Measurements from ENCODE around the gene EFEMP1.

Gene EFEMP1

GRCh38 chr2:55907686-55908085, 15.9 kb downstream of the EFEMP1 start:
- no peaks in the 10 kb centered on the region for H3K27me3 ChIP-seq (ENCODE audit: control insufficient read depth, insufficient read depth, low read length)
- H3K9ac ChIP-seq (ENCODE audit: low read length), result no peak overlapping the region
- H3K4me3 ChIP-seq (ENCODE audit: low read length), result no peak overlapping the region
- no peaks in the 10 kb centered on the region for H3K36me3 ChIP-seq (ENCODE audit: control insufficient read depth, insufficient read depth, low read length)
- no peaks in the 10 kb centered on the region for H3K9me3 ChIP-seq (ENCODE audit: control insufficient read depth, low read length)
- H3K4me1 ChIP-seq (ENCODE audit: control insufficient read depth, insufficient read depth, low read length), result no peaks in the 10 kb centered on the region

- no peaks in the 10 kb centered on the region for H3K27me3 ChIP-seq (ENCODE audit: control insufficient read depth, insufficient read depth, low read length)
- H3K9ac ChIP-seq (ENCODE audit: low read length), result no peak overlapping the region
- peaks cover 5% of the 10 kb centered on the region for H3K4me1 ChIP-seq (ENCODE audit: control insufficient read depth, insufficient read depth, low read length)
- H3K9me3 ChIP-seq (ENCODE audit: control insufficient read depth, low read length), result no peaks in the 10 kb centered on the region
- H3K36me3 ChIP-seq (ENCODE audit: control insufficient read depth, insufficient read depth, low read length), result no peaks in the 10 kb centered on the region
- H3K4me3 ChIP-seq (ENCODE audit: low read length), result no peak overlapping the region
Observed at GRCh38 chr2:55906993-55907392, 16.6 kb downstream of the EFEMP1 start.

- Histone ChIP-seq H3K4me1 (ENCODE audit: control insufficient read depth, insufficient read depth, low read length) (peaks cover 5% of the 10 kb centered on the region), H3K36me3 (ENCODE audit: control insufficient read depth, insufficient read depth, low read length) (no peaks in the 10 kb centered on the region), H3K9me3 (ENCODE audit: control insufficient read depth, low read length) (no peaks in the 10 kb centered on the region), H3K9ac (ENCODE audit: low read length) (no peak overlapping the region), H3K27me3 (ENCODE audit: control insufficient read depth, insufficient read depth, low read length) (no peaks in the 10 kb centered on the region), H3K4me3 (ENCODE audit: low read length) (no peak overlapping the region)
Observed at GRCh38 chr2:55903727-55904126, 19.9 kb downstream of the EFEMP1 start.

DNA sequence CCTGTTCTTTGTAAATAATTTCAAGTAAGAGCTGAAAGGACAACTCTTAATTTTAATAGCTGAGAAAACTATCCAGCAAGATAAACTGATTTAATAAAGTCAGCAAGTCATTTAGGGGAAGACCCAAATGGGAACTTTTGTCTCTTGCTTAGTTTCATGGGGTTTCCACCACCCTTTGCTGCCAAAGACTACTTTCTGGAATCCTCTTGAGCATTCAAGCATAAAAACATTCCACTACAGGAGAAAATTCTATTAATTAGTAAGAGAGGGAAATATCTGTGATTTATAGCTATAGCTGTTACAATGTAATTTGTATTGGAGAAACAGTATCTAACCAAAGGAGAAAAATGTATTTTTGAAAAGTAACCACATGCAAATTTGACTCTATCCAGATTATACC, 20.6 kb downstream of the EFEMP1 start:
- Histone ChIP-seq H3K36me3 (ENCODE audit: control insufficient read depth, insufficient read depth, low read length) (no peaks in the 10 kb centered on the region), H3K4me3 (ENCODE audit: low read length) (no peak overlapping the region), H3K4me1 (ENCODE audit: control insufficient read depth, insufficient read depth, low read length) (peaks cover 5% of the 10 kb centered on the region), H3K9ac (ENCODE audit: low read length) (no peak overlapping the region), H3K9me3 (ENCODE audit: control insufficient read depth, low read length) (no peaks in the 10 kb centered on the region), H3K27me3 (ENCODE audit: control insufficient read depth, insufficient read depth, low read length) (no peaks in the 10 kb centered on the region)

DNA sequence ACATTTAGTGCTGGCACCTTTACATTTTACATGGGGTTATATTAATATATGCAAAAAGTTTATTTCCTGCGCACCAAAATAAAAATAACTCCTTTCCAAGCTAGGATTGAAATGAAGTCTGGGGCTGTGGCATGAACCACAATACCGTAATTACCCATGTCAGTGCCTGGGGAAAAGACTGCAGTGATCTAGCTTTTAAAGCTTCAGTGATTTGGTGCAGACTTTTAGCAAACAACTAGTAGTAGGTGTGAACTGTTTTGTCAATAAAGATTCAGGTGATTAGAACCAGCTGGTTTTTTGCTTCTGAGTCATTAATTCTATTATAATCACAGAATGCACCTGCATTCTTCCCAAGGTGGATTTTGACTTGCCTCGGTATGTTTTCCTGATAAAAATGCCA, 21.2 kb downstream of the EFEMP1 start:
- Histone ChIP-seq H3K9me3 (ENCODE audit: control insufficient read depth, low read length) (no peaks in the 10 kb centered on the region), H3K36me3 (ENCODE audit: control insufficient read depth, insufficient read depth, low read length) (no peaks in the 10 kb centered on the region), H3K4me1 (ENCODE audit: control insufficient read depth, insufficient read depth, low read length) (peaks cover 5% of the 10 kb centered on the region), H3K9ac (ENCODE audit: low read length) (no peak overlapping the region), H3K4me3 (ENCODE audit: low read length) (no peak overlapping the region), H3K27me3 (ENCODE audit: control insufficient read depth, insufficient read depth, low read length) (no peaks in the 10 kb centered on the region)

- Histone ChIP-seq H3K4me3 (ENCODE audit: low read length) (no peak overlapping the region), H3K27me3 (ENCODE audit: control insufficient read depth, insufficient read depth, low read length) (no peaks in the 10 kb centered on the region), H3K36me3 (ENCODE audit: control insufficient read depth, insufficient read depth, low read length) (no peaks in the 10 kb centered on the region), H3K4me1 (ENCODE audit: control insufficient read depth, insufficient read depth, low read length) (peaks cover 5% of the 10 kb centered on the region), H3K9me3 (ENCODE audit: control insufficient read depth, low read length) (no peaks in the 10 kb centered on the region), H3K9ac (ENCODE audit: low read length) (no peak overlapping the region)
Observed at GRCh38 chr2:55901941-55902340, 21.6 kb downstream of the EFEMP1 start.

DNA sequence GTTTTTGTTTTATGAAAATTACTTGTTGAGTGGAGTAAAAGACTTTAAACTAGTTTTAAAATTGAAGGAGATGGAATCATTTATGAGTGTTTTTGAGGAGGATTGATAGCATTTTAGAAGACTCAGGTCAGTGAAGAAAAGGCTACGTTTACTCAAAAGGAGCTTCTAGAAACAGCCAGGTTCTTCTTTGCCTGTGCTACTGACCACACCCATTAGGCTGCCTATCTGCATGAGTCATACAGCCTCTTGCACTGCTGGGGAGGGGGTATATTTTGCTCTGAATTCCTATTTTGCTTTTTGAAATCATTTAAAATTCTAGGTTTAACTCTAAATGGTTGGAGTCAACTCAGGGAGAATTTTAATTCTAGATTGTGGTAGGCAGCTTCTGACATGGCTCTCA, 22.3 kb downstream of the EFEMP1 start:
- H3K9ac ChIP-seq (ENCODE audit: low read length), result no peak overlapping the region
- H3K9me3 ChIP-seq (ENCODE audit: control insufficient read depth, low read length), result no peaks in the 10 kb centered on the region
- H3K4me1 ChIP-seq (ENCODE audit: control insufficient read depth, insufficient read depth, low read length), result peaks cover 5% of the 10 kb centered on the region

DNA sequence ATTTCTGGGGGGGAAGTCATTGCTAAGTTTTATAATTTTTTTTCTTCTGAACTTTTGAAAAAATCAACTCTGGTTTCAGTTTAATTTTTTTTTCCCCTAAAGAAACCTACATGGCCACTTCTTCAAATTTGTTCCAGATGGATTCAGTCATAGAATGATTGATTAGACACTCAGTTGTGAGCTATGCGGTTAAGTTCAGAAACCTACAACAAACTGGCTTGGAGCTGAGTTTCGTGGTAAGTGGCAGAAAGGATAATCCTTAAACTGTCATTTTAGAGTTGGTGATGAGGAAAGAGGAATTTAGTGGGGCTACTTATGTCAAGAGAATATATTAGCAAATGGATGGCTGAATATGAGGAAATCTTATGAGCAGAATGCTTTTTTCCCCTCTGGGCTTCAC, 23.7 kb downstream of the EFEMP1 start:
- H3K9ac ChIP-seq (ENCODE audit: low read length), result no peak overlapping the region
- no peaks in the 10 kb centered on the region for H3K9me3 ChIP-seq (ENCODE audit: control insufficient read depth, low read length)
- H3K27me3 ChIP-seq (ENCODE audit: control insufficient read depth, insufficient read depth, low read length), result no peaks in the 10 kb centered on the region
- peaks cover 5% of the 10 kb centered on the region for H3K4me1 ChIP-seq (ENCODE audit: control insufficient read depth, insufficient read depth, low read length)
- H3K4me3 ChIP-seq (ENCODE audit: low read length), result no peak overlapping the region
- H3K36me3 ChIP-seq (ENCODE audit: control insufficient read depth, insufficient read depth, low read length), result no peaks in the 10 kb centered on the region

More for the DNA sequence above, 22.3 kb downstream of the EFEMP1 start:
- Histone ChIP-seq H3K36me3 (ENCODE audit: control insufficient read depth, insufficient read depth, low read length) (no peaks in the 10 kb centered on the region), H3K27me3 (ENCODE audit: control insufficient read depth, insufficient read depth, low read length) (no peaks in the 10 kb centered on the region), H3K4me3 (ENCODE audit: low read length) (no peak overlapping the region)

DNA sequence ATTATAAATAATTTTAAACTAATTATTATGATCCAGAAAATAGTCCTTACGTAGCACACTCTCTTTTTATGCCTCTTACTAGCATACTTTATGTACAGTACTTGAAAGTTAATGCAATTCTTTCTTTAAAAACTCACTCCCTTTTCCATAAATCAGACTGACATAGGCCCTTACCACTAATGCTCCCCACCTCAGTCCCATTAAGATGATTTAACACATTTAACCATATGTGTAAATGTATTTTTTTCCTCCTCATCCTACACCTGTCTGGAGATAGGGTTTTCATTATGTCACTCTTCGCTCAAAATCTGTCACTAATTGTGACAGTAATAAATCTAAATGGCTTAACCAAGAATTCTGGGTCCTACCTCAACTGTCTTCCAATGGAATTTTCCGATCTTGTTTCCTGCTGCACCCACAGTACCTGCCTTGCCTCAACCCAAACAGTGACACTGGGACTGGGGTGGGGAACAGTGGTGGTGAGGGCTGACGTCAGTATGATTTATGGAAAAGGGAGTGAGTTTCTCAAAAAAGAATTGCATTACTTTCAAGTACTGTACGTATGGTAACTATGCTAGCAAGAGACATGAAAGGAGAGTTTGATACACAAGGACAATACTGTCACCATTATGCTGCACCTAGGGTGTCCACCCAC, 25.1 kb downstream of the EFEMP1 start:
- H3K36me3 ChIP-seq (ENCODE audit: control insufficient read depth, insufficient read depth, low read length), result no peaks in the 10 kb centered on the region
- H3K9me3 ChIP-seq (ENCODE audit: control insufficient read depth, low read length), result no peaks in the 10 kb centered on the region
- H3K9ac ChIP-seq (ENCODE audit: low read length), result no peak overlapping the region
- no peaks in the 10 kb centered on the region for H3K27me3 ChIP-seq (ENCODE audit: control insufficient read depth, insufficient read depth, low read length)
- peaks cover 5% of the 10 kb centered on the region for H3K4me1 ChIP-seq (ENCODE audit: control insufficient read depth, insufficient read depth, low read length)
- H3K4me3 ChIP-seq (ENCODE audit: low read length), result no peak overlapping the region

DNA sequence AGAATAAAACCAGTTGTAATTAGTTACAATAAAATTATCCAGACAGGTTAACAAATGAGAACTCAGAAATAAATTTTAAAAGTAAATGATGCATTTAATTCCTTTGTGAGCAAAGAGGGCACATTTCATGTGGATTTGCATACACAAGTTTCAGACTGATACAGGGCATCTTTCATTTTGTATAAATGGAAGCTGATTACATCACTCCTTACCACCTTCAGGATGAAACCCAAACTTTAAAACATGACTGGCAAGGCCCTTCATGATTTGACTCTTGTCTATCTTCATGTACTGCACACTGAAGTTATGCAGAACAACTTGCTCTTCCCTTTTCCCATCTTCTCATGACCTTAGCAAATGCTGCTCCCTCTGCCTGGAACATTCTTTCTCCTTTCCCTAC, 26.9 kb downstream of the EFEMP1 start:
- Histone ChIP-seq H3K4me3 (ENCODE audit: low read length) (no peak overlapping the region), H3K36me3 (ENCODE audit: control insufficient read depth, insufficient read depth, low read length) (no peaks in the 10 kb centered on the region), H3K9ac (ENCODE audit: low read length) (no peak overlapping the region), H3K4me1 (ENCODE audit: control insufficient read depth, insufficient read depth, low read length) (no peaks in the 10 kb centered on the region), H3K27me3 (ENCODE audit: control insufficient read depth, insufficient read depth, low read length) (no peaks in the 10 kb centered on the region), H3K9me3 (ENCODE audit: control insufficient read depth, low read length) (no peaks in the 10 kb centered on the region)

GRCh38 chr2:55894720-55895119, 28.9 kb downstream of the EFEMP1 start:
- Histone ChIP-seq H3K9ac (ENCODE audit: low read length) (no peak overlapping the region), H3K36me3 (ENCODE audit: control insufficient read depth, insufficient read depth, low read length) (no peaks in the 10 kb centered on the region), H3K4me3 (ENCODE audit: low read length) (no peak overlapping the region), H3K4me1 (ENCODE audit: control insufficient read depth, insufficient read depth, low read length) (no peaks in the 10 kb centered on the region), H3K27me3 (ENCODE audit: control insufficient read depth, insufficient read depth, low read length) (no peaks in the 10 kb centered on the region), H3K9me3 (ENCODE audit: control insufficient read depth, low read length) (no peaks in the 10 kb centered on the region)

DNA sequence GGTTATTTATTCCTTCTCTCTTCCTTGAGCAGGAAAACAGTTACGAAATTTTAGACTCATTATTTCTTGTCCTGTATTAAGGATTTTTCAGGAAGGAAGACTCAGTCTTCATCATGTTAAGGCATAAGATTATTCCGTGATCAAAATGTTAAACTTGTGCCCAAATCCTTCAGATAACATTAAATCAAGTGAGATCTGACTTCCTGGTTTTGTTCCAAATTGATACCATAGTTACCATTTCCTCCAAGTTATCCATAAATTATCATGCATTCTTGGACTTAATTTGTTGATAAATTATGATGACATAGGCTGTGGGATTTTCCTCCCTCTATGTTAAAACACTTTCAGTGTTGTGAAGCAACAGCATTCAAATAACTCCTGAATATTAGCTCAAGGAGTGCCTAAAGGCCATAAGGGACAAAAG, 31.9 kb downstream of the EFEMP1 start:
- no peak overlapping the region for H3K4me3 ChIP-seq (ENCODE audit: low read length)
- no peaks in the 10 kb centered on the region for H3K36me3 ChIP-seq (ENCODE audit: control insufficient read depth, insufficient read depth, low read length)
- H3K27me3 ChIP-seq (ENCODE audit: control insufficient read depth, insufficient read depth, low read length), result no peaks in the 10 kb centered on the region
- no peaks in the 10 kb centered on the region for H3K4me1 ChIP-seq (ENCODE audit: control insufficient read depth, insufficient read depth, low read length)
- no peak overlapping the region for H3K9ac ChIP-seq (ENCODE audit: low read length)
- H3K9me3 ChIP-seq (ENCODE audit: control insufficient read depth, low read length), result no peaks in the 10 kb centered on the region

DNA sequence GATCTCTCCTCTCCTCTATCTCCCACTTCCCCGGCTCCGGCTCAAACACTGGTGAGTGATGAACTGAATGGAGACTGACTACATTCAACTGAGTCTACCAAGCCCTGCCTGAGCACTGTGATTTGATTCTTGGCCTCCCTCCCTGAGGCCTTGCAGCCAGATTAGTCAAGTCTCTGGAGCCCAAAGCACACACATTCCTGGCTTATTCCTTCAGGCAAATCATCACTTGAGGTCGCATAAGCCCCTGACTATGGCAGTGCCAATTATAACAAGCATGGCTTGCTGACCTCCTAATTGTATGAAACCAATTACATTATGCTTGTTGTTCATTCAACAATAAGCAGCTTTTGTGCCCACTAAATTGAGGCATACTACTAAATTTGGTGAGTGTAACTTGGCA, 34.6 kb downstream of the EFEMP1 start:
- H3K9me3 ChIP-seq (ENCODE audit: control insufficient read depth, low read length), result no peaks in the 10 kb centered on the region
- no peak overlapping the region for H3K4me3 ChIP-seq (ENCODE audit: low read length)
- H3K36me3 ChIP-seq (ENCODE audit: control insufficient read depth, insufficient read depth, low read length), result no peaks in the 10 kb centered on the region
- no peak overlapping the region for H3K9ac ChIP-seq (ENCODE audit: low read length)
- no peaks in the 10 kb centered on the region for H3K4me1 ChIP-seq (ENCODE audit: control insufficient read depth, insufficient read depth, low read length)
- no peaks in the 10 kb centered on the region for H3K27me3 ChIP-seq (ENCODE audit: control insufficient read depth, insufficient read depth, low read length)

Data from mucosa of stomach (tissue), 1 donor.